Midbrain (tissue), 1 donor: ENCODE measurements around the gene CENPV.

Experiments used
- DNase-seq: peaks from one replicate; lab custom pipeline; 2025; lab: John Stamatoyannopoulos, UW

Gene CENPV

DNA sequence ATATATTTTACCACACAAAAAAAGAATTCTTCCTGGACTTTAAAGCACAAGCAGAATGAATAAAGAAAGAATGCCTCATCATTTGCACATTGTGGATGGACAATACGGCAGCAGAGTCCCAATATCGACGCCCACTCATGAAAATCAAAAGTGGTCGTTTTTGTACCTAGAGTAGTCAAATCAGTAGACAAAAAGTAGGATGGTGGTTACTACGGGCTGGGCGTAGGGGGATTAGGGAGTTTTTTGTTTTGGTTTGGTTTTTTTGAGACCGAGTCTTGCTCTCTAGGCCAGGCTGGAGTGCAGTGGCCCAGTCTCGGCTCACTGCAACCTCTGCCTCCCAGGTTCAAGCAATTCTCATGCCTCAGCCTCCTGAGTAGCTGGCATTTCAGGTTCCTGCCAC is 8.6 kb upstream of the CENPV start:
- no peak for DNase-seq

- DNase-seq: no peak
These were observed 5.1 kb upstream of the CENPV start for GRCh38 chr17:16358394-16358793.

GRCh38 chr17:16354585-16354984 is 1.3 kb upstream of the CENPV start:
- no peak for DNase-seq

GRCh38 chr17:16352667-16353316 is 477 bp downstream of the CENPV start:
- peak; percentile 28 for DNase-seq

- DNase-seq: peak; percentile 7
These were observed 984 bp downstream of the CENPV start for GRCh38 chr17:16352303-16352666.

GRCh38 chr17:16351831-16352230 is 1.4 kb downstream of the CENPV start:
- DNase-seq: no peak

GRCh38 chr17:16349431-16349830 is 3.8 kb downstream of the CENPV start:
- DNase-seq: no peak

- DNase-seq: no peak
These were observed 4.7 kb downstream of the CENPV start for GRCh38 chr17:16348586-16348985.

DNA sequence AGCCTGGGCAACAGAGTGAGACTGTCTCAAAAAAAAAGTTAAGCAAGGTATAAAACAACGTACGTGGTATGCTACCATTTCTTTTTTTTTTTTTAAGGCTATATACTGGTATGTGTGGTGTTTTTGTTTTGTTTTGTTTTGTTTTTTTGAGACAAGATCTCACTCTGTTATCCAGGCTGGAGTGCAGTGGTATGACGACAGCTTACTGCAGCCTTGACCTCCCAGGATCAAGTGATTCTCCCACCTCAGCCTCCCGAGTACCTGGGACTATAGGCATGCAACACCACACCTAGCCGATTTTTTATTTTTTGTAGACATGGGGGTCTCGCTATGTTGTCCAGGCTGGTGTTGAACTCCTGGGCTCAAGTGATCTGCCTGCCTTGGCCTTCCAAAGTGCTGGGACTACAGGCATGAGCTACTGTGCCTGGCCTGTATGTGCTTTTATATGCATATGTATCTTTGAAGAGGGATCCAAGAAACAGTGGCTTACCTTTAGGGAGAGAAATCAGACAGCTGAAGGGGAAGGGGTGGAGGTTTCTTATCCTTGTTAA is 6.5 kb downstream of the CENPV start:
- no peak for DNase-seq

DNA sequence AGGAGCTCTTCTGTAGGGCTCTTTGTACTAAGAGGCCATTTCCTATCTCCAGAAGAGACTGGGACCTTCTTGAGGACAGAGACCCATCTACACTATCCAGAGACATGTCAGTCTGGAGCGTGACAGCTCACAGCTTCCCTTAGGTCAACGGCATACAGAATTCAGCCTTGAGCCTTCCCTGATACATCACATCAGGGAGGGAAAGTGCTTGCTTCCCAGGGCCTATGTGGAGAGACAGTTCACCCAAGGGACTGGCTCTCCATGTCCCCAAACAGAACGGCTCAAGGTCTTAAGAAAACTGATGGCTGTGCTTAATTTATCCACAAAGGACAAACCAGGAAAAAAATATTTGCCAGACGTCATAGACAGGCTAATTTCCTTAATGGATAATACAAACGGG is 7.7 kb downstream of the CENPV start:
- no peak for DNase-seq

DNA sequence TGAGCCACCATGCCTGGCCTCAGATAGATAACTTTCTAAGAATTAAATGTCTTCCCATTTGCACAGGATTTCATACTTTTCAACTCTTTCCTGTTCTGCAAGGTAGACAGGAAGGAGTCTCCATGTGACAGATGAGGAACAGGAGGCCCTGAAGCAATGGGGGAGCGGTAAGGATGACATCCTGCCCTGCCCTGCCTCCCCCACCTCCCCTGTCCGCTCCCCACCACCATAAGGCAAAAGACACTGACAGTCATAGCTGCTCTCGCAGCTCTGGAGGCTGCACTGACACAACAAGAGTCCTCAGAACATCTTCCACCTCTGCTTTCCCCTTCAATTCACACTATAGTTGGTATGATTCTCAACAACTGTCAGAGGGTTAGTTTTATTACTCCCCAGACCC is 9.7 kb downstream of the CENPV start:
- no peak for DNase-seq

- DNase-seq: no peak
These were observed 10.3 kb downstream of the CENPV start for GRCh38 chr17:16342979-16343378.

GRCh38 chr17:16339959-16340358 is 13.3 kb downstream of the CENPV start:
- DNase-seq: no peak

DNA sequence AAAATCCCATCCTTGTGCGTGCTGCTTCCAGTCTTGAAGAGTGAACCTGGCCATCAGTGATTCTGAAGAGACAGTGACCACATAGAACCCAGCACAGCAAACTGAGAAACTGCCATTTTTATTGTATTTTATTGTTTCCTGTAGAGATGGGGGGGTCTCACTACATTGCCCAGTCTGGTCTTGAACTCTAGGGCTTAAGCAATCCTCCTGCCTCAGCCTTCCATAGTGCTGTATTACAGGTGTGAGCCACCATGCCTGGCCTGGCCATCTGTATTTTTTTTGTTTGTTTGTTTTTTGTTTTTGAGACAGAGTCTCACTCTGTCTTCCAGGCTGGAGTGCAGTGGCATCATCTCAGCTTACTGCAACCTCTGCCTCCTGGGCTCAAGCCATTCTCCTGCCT is 13.9 kb downstream of the CENPV start:
- DNase-seq: no peak

DNA sequence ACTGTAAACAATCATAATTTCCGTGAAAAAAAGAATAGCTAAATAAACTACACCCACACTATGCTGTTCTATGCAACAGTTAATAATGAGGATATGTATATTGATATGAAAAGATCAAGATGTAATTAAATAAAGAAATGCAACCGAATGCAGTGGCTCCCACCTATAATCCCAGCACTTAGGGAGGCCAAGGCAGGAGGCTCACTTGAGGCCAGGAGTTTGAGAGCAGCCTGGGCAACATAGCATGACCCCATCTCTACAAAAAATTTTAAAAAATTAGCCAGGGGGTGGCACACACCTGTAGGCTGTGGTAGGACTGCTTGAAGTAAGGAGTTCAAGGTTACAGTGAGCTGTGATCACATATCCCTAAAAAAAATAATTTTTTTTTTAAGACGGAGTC is 14.9 kb downstream of the CENPV start:
- no peak for DNase-seq

DNA sequence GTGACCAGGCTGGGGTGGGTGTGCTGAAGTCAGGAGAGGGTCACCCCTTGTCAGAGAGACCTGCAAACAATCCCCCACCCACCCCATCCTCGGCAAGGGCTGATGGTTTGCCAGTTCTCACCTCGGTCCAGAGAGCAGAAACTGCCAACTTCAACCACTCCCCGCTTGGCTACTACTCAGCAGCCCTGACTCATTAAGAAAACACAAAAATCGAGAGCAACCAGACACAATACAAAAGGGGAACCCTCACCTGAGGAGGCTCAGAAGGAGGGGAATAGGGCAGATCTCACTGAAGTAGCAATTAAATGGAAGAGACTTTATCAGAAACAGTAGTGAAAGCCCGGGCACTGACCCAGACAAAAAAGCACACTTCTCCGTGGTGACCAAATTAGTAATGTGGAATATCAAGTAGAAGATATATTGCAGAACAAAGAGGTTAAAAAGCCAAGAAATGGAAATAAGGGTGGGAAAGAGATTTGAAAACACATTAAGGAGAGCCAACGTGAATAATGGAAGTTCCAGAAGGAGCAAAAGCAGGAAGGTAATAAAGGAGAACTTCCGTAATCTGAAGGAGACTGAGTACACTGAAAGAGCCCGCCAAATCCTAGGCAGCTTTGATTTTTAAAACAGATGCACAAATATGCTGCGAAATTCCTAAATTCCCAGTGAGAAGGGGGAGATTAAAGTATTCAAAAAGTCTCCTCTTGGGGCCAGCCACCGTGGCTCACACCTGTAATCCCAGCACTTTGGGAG is 23.6 kb downstream of the CENPV start:
- DNase-seq: no peak

DNA sequence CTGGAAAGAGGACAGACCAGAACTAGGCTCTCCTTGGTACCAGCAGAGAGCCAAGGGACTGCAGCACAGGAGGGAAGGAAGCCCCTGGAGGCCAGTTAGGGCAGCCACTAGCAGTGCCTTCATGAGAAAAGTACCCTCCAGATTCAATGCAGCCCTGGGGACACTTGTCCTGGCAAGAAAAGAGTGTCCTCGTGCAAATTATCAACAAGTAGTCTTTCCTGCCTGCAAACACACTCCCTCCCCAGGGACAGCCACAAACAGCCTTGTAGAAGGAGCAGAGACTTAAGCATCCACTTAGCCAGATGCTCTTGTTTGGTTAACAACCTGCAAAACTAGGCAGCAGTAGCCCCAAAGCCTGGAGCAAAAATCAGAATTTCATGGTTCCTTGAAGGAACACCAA is 24.3 kb downstream of the CENPV start:
- DNase-seq: no peak

DNA sequence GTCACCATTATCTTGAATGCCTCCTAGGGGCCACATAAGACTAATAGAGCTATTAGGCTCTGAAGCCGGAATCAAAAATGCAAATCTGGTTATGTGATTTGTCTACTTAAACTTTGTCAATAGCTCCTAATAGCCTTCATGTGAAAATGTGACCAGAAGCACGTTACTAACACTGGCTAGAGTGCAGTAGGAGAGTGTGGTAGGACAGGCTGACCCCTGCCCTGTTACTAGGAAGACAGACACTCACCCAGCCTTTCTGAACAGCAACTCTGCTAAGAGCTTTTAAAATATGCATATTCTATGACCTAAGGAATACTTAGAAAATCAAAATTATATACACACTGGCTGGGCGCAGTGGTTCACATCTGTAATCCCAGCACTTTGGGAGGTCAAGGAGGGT is 26.3 kb downstream of the CENPV start:
- no peak for DNase-seq

DNA sequence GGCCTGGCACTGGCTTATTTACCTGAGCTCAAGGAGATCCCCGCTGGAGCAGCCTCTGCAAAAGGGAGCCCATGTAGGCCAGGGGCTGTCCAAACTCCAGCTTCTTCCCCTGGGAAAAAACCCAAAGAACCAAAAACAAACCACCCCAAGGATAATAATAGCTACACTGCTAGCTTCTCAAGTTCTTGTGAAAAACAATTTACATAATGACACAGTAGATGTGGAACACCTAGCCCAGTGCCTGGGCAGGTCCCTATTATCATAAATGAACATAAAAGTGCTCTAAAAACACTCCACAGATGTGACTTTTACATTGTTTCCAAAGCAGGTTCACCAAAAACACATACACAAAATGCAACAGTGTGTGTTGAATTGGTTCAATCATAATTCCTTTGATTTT is 27.3 kb downstream of the CENPV start:
- DNase-seq: no peak

DNA sequence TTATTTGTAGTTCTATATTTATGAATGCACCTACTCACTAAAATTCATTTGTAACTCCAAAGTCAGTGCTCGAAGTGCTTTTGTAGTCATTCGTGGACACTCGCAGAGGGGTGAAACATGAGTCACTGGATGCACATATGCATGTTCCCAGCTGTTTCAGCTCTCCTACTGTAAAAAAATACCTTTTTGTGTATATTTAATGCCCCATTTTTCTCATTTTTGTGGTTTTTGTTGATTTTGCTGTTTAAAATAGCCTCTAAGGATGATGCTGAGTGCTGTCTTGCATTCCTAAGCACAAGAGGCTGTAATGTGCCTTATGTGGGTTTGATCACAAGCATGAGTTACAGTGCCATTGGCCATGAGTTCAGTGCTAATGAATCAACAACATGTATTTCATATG is 30.6 kb downstream of the CENPV start:
- no peak for DNase-seq

DNA sequence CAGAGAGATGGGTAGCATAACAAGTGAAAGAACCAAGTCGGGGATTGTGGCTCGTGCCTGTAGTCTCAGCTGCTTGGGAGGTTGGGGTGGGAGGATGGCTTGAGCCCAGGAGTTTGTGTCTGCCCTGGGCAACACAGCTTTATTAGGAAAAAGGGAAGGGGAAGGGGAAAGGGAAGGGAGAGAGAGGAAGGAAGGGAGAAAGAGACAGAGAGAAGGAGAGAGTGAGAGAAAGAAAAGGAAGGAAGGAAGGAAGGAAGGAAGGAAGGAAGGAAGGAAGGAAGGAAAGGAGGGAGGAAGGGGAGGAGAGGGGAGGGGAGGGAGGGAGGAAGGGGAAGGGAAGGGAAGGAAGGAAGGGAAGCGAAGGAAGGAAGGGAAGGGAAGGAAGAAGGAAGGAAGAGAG is 33.3 kb downstream of the CENPV start:
- DNase-seq: no peak

DNA sequence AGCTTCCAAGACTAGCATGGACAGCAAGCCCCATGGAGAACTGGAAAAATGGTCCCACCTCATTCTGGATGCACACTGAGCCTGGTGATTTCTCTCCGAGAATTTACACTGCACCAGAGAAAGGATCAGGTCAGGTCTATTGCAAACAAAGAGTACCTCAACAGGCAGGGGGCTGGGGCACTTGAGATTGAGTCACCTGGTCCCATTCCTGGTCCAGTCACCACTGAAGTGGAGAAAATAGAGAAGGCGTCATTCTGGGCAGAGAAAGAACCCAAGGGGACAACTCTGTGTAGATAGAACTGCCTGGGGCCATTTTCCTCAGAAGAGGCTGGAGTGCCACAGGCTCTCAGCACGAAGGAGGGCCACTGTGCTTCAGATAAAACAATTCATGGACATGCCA is 38.4 kb downstream of the CENPV start:
- DNase-seq: no peak

- no peak for DNase-seq
These were observed 39.1 kb downstream of the CENPV start for GRCh38 chr17:16314189-16314588.
